Measurements from ENCODE around the gene COL1A2. TPM values are rescaled to one million over a fixed set of nuclear protein-coding genes. Genes with fewer than 3 reads are reported as not detected.

COL1A2 gene
- total RNA-seq, 4 donors from 2014 or later = 109 to 374 (median 242) TPM

DNA sequence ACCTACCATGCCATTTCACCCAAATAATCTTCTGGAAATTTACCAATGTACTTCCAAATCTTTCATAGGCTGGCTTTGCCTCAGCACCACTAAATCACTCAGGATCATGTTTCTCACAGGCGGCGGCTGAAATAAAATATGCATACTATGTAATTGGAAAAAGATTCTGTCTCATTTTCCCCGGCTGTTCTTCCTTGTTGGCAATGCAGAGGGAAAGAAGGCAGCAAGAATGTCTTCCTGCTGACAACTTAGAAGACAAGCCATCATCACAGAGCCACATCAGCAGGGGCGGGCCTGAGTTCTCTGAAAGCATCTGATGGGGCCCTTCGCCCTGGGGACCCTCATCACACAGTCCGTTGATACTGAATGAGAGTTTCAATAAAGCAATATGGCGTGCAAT is 39.2 kb upstream of the COL1A2 start:
- no peak for TF ChIP-seq CTCF (IDR thresholded peaks at IDR 0.05; ENCODE audit: low read depth)

DNA sequence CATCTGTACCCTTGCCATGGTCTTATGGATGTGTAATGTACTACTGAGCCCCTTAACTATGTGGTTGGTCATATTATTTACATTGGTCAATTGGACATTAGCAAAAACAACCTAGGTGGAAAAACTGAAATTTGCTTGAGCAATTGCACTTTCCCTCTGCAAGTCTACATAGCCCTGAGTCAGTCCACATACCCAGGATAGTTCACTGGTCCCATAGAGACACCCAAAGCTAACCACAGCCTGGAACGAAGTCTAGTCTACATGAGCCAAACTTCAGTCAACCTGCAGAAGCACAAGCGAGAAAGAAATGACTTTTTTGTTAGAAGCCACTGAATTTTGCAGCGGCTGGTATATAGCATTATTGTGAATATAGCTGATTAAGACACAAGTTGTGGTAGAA is 37.6 kb upstream of the COL1A2 start:
- no peak for TF ChIP-seq CTCF (IDR thresholded peaks at IDR 0.05; ENCODE audit: low read depth)

DNA sequence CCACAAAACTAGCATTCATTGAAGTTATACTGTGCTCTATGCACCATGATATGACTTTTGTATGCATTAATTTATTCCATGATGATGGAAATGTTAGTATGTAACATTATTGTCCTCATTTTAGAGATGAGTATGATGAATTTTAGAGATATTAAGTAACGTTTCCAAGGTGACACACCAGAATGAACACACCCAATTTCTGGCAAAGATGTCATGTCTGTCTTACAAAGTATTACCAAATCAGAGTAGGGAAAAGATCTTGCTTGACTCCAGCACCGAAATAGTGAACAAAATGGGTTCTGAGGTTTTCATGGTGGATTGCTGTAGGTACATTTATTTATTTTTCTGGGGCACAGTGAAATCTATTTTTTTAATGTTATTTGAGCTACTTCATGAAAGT is 33.8 kb upstream of the COL1A2 start:
- TF ChIP-seq CTCF (IDR thresholded peaks at IDR 0.05; ENCODE audit: low read depth) = no peak

DNA sequence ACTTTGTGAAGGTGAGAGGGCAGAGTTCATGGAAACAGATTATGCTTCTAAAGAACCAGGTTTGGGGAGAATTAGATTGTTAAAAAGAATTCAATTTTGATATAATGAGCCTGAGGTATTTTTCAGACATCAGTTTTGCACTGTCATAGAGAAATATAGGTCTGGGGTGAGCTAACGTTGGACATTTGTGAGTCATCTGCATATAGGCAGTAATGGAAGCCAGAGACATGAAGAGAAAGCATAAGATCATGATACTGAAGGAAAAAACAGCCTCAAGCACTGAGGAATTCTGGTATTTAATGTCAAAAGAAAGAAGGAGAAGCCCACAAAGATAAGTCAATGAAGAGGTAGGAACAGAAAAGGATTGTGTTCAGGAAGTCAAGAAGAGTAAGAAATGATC is 32.4 kb upstream of the COL1A2 start:
- no peak for TF ChIP-seq CTCF (IDR thresholded peaks at IDR 0.05; ENCODE audit: low read depth)

DNA sequence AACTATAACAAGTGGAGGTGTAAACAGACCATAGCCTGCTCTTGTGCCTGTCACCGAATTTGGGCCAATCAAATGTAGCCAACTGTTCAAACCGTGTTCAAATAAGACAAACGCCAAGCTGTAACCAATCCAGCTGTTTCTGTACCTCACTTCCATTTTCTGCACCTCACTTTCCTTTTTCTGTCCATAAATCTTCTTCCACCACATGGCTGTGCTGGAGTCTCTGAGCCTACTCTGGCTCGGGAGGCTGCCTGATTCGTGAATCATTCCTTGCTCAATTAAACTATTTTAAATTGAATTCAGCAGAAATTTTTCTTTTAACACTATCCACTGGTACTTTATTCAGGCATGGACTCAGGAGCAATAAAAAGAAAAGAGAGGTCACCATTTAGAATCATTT is 29.9 kb upstream of the COL1A2 start:
- no peak for TF ChIP-seq CTCF (IDR thresholded peaks at IDR 0.05; ENCODE audit: low read depth)

- TF ChIP-seq CTCF (IDR thresholded peaks at IDR 0.05; ENCODE audit: low read depth) = no peak
These were observed 28.5 kb upstream of the COL1A2 start for GRCh38 chr7:94366163-94366562.

GRCh38 chr7:94366832-94367231 is 27.9 kb upstream of the COL1A2 start:
- no peak for TF ChIP-seq CTCF (IDR thresholded peaks at IDR 0.05; ENCODE audit: low read depth)

DNA sequence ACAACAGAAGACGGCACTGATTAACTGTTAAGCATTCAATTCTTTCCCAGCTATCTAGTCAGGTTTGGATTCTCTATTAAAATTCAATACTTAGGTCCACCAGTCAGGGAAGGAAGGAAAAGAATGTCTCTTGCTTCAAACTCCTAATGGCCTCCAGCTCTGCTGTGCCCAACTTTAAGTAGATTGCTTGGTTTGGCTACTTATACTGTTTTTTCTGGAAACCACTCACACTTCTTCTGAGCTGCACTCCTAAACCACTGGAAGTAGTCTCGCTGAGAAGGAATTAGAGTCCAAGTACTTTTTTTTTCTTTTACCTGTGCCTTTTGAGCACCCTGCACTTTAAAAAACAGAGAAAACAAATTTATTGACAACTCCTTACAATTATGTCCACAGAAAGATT is 26.7 kb upstream of the COL1A2 start:
- TF ChIP-seq CTCF (IDR thresholded peaks at IDR 0.05; ENCODE audit: low read depth) = no peak

All from subcutaneous adipose tissue (tissue), 4 donors.